Heart left ventricle (tissue), 13 donors: ENCODE data around the gene LPAR5.

Experiments
- POLR2A ChIP-seq, 2 donors: fragments of 450-650 bp; IDR thresholded peaks; one replicate each; pipeline ENCODE4 v1.6.1; 2017; ENCODE audit warnings: antibody characterized with exemption in 2 of 2, mild to moderate bottlenecking in 2 of 2, moderate library complexity in 2 of 2
- TF ChIP-seq, protein P1 (sequence below), 12 donors: fragments of 200-600 bp; sonication (generic) in 4 of 12; IDR thresholded peaks; one replicate each; pipeline versions ENCODE4 v1.5.0 to v1.8.0; 2018 to 2022; ENCODE audit warnings: antibody characterized with exemption in 12 of 12, mild to moderate bottlenecking in 5 of 12
- donor health status: ischemic (EF 13 %, LVEDD 7.1; RV severe dilation, severe dysfunction).
- donor health status: DM: no; HTN: yes; CAD: no.
- donor health status: DM: no; HTN: no; CAD: no.
- donor health status: ischemic (EF 25% LVEDD 6.9; RV normal size, moderate dysfunction).
- donor health status: ischemic (EF 25% LVEDD 5.7; RV mildly dilated, moderate dysfunction).
- donor health status: ischemic (EF 35%, LVEDD 5.7; RV mildly dilated, moderate dysfunction).
- donor health status: nonischemic (EF 11% LVEDD 7.7; RV severe dilation, severe dysfunction).
- donor health status: DM: yes; HTN: yes; CAD: no.
- donor health status: PGD.
- donor health status: ischemic (EF 29% LVEDD 5.4; RV normal size, mild dysfunction).
- donor health status: nonischemic (EF 23%, LVEDD 6.1; RV moderate dilation, normal function).

DNA sequence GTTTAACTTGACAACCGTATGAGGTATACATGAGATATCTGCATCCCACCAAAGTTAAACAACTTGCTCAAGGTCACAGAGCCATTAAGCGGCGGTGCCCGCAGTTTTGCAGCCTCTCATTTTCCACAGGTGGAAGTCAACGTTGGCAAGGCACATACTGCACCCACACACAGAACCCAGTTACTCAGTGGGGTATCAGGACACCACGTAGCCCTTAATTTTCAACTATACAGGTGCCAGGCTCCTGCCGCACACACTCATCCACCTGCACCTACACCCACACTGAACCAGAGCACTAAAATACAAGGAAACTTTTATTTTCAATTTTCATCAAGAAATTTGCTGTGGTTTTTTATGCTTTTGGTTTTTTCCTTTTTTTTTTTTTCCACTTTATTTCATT is 66.0 kb downstream of the LPAR5 start:
- TF ChIP-seq, protein P1, sequence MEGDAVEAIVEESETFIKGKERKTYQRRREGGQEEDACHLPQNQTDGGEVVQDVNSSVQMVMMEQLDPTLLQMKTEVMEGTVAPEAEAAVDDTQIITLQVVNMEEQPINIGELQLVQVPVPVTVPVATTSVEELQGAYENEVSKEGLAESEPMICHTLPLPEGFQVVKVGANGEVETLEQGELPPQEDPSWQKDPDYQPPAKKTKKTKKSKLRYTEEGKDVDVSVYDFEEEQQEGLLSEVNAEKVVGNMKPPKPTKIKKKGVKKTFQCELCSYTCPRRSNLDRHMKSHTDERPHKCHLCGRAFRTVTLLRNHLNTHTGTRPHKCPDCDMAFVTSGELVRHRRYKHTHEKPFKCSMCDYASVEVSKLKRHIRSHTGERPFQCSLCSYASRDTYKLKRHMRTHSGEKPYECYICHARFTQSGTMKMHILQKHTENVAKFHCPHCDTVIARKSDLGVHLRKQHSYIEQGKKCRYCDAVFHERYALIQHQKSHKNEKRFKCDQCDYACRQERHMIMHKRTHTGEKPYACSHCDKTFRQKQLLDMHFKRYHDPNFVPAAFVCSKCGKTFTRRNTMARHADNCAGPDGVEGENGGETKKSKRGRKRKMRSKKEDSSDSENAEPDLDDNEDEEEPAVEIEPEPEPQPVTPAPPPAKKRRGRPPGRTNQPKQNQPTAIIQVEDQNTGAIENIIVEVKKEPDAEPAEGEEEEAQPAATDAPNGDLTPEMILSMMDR (IDR thresholded peaks at IDR 0.05) = no peak
- TF ChIP-seq POLR2A (IDR thresholded peaks at IDR 0.05) = no peak
